ENCODE measurements around the gene CIDEC.

DNA sequence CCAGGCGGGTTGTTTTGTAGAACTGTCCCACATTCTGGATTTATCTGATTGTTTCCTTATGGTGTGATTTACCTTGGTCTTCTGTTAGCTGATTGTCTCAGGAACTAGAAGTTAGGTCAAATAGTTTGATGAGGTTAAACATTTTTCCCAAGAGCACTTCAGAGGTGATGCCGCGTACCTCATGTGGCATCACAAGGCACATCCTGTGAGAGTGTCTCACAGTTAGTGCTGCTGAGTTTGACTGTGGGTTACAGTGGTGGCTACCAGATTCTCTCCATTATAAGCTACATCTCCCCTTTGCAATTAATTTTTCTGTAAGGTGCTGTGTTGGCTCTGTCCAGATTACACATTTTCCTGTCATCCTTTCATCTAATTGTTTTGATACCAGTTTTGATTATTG lies 48.8 kb downstream of the CIDEC start:
- TF ChIP-seq, protein P1, sequence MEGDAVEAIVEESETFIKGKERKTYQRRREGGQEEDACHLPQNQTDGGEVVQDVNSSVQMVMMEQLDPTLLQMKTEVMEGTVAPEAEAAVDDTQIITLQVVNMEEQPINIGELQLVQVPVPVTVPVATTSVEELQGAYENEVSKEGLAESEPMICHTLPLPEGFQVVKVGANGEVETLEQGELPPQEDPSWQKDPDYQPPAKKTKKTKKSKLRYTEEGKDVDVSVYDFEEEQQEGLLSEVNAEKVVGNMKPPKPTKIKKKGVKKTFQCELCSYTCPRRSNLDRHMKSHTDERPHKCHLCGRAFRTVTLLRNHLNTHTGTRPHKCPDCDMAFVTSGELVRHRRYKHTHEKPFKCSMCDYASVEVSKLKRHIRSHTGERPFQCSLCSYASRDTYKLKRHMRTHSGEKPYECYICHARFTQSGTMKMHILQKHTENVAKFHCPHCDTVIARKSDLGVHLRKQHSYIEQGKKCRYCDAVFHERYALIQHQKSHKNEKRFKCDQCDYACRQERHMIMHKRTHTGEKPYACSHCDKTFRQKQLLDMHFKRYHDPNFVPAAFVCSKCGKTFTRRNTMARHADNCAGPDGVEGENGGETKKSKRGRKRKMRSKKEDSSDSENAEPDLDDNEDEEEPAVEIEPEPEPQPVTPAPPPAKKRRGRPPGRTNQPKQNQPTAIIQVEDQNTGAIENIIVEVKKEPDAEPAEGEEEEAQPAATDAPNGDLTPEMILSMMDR (conservative IDR thresholded peaks at IDR 0.05; ENCODE audit: low read depth in 2 of 2) = no peak
- TF ChIP-seq POLR2AphosphoS5 (IDR thresholded peaks at IDR 0.05; ENCODE audit: low read depth) (no peak), EZH2 (IDR thresholded peaks at IDR 0.05; ENCODE audit: low read depth, unreplicated experiment) (no peak), JUNB (IDR thresholded peaks at IDR 0.05; ENCODE audit: unreplicated experiment) (no peak), EZH2phosphoT487 (IDR thresholded peaks at IDR 0.05; ENCODE audit: unreplicated experiment) (no peak), STAT1 (IDR thresholded peaks at IDR 0.05; ENCODE audit: unreplicated experiment) (no peak), CREB1 (CRISPR knock-in tag; IDR thresholded peaks at IDR 0.05; ENCODE audit: low read depth) (no peak), ZNF331 (CRISPR knock-in tag; IDR thresholded peaks at IDR 0.05; ENCODE audit: low read depth) (no peak), ZNF114 (CRISPR knock-in tag; IDR thresholded peaks at IDR 0.05) (no peak)
- TF ChIP-seq, protein P2, sequence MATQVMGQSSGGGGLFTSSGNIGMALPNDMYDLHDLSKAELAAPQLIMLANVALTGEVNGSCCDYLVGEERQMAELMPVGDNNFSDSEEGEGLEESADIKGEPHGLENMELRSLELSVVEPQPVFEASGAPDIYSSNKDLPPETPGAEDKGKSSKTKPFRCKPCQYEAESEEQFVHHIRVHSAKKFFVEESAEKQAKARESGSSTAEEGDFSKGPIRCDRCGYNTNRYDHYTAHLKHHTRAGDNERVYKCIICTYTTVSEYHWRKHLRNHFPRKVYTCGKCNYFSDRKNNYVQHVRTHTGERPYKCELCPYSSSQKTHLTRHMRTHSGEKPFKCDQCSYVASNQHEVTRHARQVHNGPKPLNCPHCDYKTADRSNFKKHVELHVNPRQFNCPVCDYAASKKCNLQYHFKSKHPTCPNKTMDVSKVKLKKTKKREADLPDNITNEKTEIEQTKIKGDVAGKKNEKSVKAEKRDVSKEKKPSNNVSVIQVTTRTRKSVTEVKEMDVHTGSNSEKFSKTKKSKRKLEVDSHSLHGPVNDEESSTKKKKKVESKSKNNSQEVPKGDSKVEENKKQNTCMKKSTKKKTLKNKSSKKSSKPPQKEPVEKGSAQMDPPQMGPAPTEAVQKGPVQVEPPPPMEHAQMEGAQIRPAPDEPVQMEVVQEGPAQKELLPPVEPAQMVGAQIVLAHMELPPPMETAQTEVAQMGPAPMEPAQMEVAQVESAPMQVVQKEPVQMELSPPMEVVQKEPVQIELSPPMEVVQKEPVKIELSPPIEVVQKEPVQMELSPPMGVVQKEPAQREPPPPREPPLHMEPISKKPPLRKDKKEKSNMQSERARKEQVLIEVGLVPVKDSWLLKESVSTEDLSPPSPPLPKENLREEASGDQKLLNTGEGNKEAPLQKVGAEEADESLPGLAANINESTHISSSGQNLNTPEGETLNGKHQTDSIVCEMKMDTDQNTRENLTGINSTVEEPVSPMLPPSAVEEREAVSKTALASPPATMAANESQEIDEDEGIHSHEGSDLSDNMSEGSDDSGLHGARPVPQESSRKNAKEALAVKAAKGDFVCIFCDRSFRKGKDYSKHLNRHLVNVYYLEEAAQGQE (IDR thresholded peaks at IDR 0.05; ENCODE audit: unreplicated experiment) = no peak
- TF ChIP-seq, protein P3, sequence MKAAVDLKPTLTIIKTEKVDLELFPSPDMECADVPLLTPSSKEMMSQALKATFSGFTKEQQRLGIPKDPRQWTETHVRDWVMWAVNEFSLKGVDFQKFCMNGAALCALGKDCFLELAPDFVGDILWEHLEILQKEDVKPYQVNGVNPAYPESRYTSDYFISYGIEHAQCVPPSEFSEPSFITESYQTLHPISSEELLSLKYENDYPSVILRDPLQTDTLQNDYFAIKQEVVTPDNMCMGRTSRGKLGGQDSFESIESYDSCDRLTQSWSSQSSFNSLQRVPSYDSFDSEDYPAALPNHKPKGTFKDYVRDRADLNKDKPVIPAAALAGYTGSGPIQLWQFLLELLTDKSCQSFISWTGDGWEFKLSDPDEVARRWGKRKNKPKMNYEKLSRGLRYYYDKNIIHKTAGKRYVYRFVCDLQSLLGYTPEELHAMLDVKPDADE (IDR thresholded peaks at IDR 0.05) = no peak
- TF ChIP-seq, protein P4, sequence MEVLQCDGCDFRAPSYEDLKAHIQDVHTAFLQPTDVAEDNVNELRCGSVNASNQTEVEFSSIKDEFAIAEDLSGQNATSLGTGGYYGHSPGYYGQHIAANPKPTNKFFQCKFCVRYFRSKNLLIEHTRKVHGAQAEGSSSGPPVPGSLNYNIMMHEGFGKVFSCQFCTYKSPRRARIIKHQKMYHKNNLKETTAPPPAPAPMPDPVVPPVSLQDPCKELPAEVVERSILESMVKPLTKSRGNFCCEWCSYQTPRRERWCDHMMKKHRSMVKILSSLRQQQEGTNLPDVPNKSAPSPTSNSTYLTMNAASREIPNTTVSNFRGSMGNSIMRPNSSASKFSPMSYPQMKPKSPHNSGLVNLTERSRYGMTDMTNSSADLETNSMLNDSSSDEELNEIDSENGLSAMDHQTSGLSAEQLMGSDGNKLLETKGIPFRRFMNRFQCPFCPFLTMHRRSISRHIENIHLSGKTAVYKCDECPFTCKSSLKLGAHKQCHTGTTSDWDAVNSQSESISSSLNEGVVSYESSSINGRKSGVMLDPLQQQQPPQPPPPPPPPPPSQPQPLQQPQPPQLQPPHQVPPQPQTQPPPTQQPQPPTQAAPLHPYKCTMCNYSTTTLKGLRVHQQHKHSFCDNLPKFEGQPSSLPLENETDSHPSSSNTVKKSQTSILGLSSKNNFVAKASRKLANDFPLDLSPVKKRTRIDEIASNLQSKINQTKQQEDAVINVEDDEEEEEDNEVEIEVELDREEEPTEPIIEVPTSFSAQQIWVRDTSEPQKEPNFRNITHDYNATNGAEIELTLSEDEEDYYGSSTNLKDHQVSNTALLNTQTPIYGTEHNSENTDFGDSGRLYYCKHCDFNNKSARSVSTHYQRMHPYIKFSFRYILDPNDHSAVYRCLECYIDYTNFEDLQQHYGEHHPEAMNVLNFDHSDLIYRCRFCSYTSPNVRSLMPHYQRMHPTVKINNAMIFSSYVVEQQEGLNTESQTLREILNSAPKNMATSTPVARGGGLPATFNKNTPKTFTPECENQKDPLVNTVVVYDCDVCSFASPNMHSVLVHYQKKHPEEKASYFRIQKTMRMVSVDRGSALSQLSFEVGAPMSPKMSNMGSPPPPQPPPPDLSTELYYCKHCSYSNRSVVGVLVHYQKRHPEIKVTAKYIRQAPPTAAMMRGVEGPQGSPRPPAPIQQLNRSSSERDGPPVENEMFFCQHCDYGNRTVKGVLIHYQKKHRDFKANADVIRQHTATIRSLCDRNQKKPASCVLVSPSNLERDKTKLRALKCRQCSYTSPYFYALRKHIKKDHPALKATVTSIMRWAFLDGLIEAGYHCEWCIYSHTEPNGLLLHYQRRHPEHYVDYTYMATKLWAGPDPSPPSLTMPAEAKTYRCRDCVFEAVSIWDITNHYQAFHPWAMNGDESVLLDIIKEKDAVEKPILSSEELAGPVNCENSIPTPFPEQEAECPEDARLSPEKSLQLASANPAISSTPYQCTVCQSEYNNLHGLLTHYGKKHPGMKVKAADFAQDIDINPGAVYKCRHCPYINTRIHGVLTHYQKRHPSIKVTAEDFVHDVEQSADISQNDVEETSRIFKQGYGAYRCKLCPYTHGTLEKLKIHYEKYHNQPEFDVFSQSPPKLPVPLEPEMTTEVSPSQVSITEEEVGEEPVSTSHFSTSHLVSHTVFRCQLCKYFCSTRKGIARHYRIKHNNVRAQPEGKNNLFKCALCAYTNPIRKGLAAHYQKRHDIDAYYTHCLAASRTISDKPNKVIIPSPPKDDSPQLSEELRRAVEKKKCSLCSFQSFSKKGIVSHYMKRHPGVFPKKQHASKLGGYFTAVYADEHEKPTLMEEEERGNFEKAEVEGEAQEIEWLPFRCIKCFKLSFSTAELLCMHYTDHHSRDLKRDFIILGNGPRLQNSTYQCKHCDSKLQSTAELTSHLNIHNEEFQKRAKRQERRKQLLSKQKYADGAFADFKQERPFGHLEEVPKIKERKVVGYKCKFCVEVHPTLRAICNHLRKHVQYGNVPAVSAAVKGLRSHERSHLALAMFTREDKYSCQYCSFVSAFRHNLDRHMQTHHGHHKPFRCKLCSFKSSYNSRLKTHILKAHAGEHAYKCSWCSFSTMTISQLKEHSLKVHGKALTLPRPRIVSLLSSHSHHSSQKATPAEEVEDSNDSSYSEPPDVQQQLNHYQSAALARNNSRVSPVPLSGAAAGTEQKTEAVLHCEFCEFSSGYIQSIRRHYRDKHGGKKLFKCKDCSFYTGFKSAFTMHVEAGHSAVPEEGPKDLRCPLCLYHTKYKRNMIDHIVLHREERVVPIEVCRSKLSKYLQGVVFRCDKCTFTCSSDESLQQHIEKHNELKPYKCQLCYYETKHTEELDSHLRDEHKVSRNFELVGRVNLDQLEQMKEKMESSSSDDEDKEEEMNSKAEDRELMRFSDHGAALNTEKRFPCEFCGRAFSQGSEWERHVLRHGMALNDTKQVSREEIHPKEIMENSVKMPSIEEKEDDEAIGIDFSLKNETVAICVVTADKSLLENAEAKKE (CRISPR knock-in tag; IDR thresholded peaks at IDR 0.05) = no peak

Data from GM23338 (cell line).